Gastroesophageal sphincter (tissue), 4 donors: ENCODE results near the gene GNL2. TPM values are rescaled to one million over a fixed set of nuclear protein-coding genes. Genes with fewer than 3 reads are reported as not detected.

Experiments used
- ATAC-seq: fragments of 150-250 bp; one replicate; pipeline ENCODE4 v1.9.1; 2016; ENCODE audit warnings: mild to moderate bottlenecking, moderate library complexity
- H3K27ac ChIP-seq, 4 donors: fragments of 200-600 bp; sonication (generic) in 3 of 4; 1 replicate in 3 of 4; 2 replicates in 1 of 4; pipeline ENCODE4 v1.5.1; 2016 to 2019
- H3K27me3 ChIP-seq: fragments of 200-600 bp; sonication (generic); one replicate; pipeline ENCODE4 v1.5.1; 2019
- H3K36me3 ChIP-seq, 2 donors: fragments of 200-600 bp; sonication (generic); one replicate each; pipeline ENCODE4 v1.5.1; 2019; ENCODE audit warnings: control low read depth in 1 of 2
- H3K4me1 ChIP-seq, 3 donors: fragments of 200-600 bp; sonication (generic); 1 replicate in 2 of 3; 2 replicates in 1 of 3; pipeline ENCODE4 v1.5.1; 2016 to 2019; ENCODE audit warnings: control low read depth in 2 of 3
- H3K4me3 ChIP-seq, 2 donors: fragments of 200-600 bp; sonication (generic); one replicate each; pipeline ENCODE4 v1.5.1; 2019; ENCODE audit warnings: mild to moderate bottlenecking in 1 of 2, moderate library complexity in 1 of 2
- H3K9me3 ChIP-seq, 3 donors: fragments of 200-600 bp; sonication (generic); one replicate each; pipeline ENCODE4 v1.5.1; 2017 to 2019; ENCODE audit warnings: control low read depth in 2 of 3
- EP300 ChIP-seq: sonication (generic); formaldehyde crosslinking; IDR thresholded peaks from one replicate; pipeline ENCODE4 v1.6.1; 2017; ENCODE audit warnings: antibody characterized with exemption, mild to moderate bottlenecking
- POLR2A ChIP-seq, 2 donors: fragments of 450-650 bp; IDR thresholded peaks; one replicate each; pipeline ENCODE4 v1.6.1; 2017; ENCODE audit warnings: antibody characterized with exemption in 2 of 2, mild to moderate bottlenecking in 2 of 2, moderate library complexity in 1 of 2
- POLR2AphosphoS5 ChIP-seq: sonication (generic); formaldehyde crosslinking; IDR thresholded peaks from one replicate; pipeline ENCODE4 v1.6.1; 2017; ENCODE audit warnings: antibody characterized with exemption
- WGBS, 2 donors: methylation state at CpG; one replicate each; pipeline ENCODE4 v1.1.5; 2018; ENCODE audit warnings: low coverage in 1 of 2; 5-methylcytosine and 5-hydroxymethylcytosine counted together
- total RNA-seq, 4 donors: library from RNA; depleted of rRNA; stranded (reverse); fragments of >200 nt; gene quantifications; one replicate each; pipeline ENCODE4 v1.1.0, GENCODE V29; 2016
- TF ChIP-seq, protein P1 (sequence below), 4 experiments: fragments of 200-600 bp in 2 of 4; fragments of 450-650 bp in 2 of 4; sonication (generic) in 1 of 4; IDR thresholded peaks; one replicate each; pipeline ENCODE4 v1.5.1; 2017 to 2019; ENCODE audit warnings: antibody characterized with exemption in 4 of 4, mild to moderate bottlenecking in 2 of 4, moderate library complexity in 2 of 4

GNL2 gene
- total RNA-seq, result 10 to 100 TPM; 26.7 to 43.2 (median 29.7) TPM

DNA sequence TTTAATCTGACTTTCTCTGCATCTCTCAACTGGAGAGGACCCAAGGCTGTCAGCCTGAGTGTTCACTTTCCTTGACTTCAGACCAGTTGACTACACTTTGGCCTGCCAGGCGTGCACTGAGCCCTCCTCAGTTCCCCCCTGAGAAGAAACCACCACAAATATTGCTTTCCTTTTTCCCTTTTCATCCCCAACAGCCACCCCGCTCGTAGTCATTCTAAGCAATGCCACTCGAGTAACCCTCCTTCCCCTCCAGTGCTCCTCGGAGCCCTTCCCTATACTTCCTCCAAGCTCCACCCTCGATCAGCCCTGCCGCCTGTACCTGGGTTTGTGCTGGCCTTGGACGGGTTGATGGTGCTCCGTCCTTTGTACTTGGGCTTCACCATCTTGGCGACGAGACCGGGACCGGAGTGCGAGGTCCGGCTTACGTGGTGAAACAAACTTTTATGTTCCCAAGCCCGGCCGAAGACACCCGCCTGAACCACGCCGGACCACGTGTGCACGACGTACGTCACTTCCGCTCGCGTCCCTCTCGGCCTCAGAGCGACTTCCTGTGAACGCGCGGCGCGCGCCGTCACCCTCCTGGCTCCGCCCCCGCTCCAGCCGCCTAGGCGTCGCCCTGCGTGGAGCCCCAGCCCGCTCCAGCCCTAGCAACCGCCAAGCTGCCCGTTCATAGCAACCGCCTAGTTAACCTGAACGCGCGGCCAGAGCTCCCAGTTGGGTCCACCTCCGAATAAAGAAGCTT, at the start of gene GNL2:
GNL2 (minus strand) TSS at position 498 of the 742 bp plus-strand sequence; CDS start at position 383, 115 bp downstream.
- ATAC-seq, result peak; percentile 100
- TF ChIP-seq EP300, result no peak
- TF ChIP-seq, protein P1, sequence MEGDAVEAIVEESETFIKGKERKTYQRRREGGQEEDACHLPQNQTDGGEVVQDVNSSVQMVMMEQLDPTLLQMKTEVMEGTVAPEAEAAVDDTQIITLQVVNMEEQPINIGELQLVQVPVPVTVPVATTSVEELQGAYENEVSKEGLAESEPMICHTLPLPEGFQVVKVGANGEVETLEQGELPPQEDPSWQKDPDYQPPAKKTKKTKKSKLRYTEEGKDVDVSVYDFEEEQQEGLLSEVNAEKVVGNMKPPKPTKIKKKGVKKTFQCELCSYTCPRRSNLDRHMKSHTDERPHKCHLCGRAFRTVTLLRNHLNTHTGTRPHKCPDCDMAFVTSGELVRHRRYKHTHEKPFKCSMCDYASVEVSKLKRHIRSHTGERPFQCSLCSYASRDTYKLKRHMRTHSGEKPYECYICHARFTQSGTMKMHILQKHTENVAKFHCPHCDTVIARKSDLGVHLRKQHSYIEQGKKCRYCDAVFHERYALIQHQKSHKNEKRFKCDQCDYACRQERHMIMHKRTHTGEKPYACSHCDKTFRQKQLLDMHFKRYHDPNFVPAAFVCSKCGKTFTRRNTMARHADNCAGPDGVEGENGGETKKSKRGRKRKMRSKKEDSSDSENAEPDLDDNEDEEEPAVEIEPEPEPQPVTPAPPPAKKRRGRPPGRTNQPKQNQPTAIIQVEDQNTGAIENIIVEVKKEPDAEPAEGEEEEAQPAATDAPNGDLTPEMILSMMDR (IDR thresholded peaks at IDR 0.05), result no peak
- peak; percentile 84 to 85 for TF ChIP-seq POLR2A (IDR thresholded peaks at IDR 0.05)
- peak; percentile 96 for TF ChIP-seq POLR2AphosphoS5
- WGBS, 2 donors, result 0% methylated on average over 1 to 14 of the region's 51 CpGs

DNA sequence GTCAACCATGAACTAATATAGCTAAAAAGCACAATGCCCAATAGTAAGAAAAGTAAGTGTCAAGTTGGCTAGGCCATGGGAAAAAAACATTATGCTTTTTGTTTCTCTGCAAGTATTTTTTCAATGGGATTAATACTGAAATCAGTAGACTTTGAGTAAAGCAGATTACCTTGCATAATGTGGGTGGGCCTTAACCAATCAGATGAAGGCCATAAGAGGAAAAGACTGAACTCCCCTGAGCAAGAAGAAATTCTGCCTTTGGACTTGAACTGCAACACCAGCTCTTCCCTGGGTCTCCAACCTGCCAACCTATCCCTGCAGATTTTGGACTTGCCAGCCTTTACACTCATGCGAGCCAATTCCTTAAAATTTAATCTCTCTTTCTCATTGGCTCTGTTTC, 45.3 kb upstream of the GNL2 start:
- Histone ChIP-seq H3K27ac (no peak overlapping the region), H3K36me3 (no peaks in the 10 kb centered on the region), H3K4me3 (no peak overlapping the region), H3K27me3 (peaks cover 65% of the 10 kb centered on the region), H3K9me3 (peaks cover 0 to 30% (median 0%) of the 10 kb centered on the region in 3 donors), H3K4me1 (no peaks in the 10 kb centered on the region)
- TF ChIP-seq POLR2A (IDR thresholded peaks at IDR 0.05) (no peak), POLR2AphosphoS5 (no peak), EP300 (no peak)
- TF ChIP-seq, protein P1 (IDR thresholded peaks at IDR 0.05), result no peak
- WGBS, 2 donors, result 100% methylated on average over 1 of the region's 1 CpG
- ATAC-seq, result no peak

More for the DNA sequence above, at the start of gene GNL2:
- Histone ChIP-seq H3K4me3 (peak within 1 kb of the TSS; percentile 56 to 79), H3K27ac (peak within 1 kb of the TSS; percentile 3 to 88 (median 86)), H3K4me1 (peaks cover 5 to 26% (median 5%) of the 10 kb centered on the region in 3 donors), H3K27me3 (no peaks in the 10 kb centered on the region), H3K9me3 (no peaks in the 10 kb centered on the region), H3K36me3 (peaks cover under 1 to 31% of the 10 kb centered on the region in 2 donors)

DNA sequence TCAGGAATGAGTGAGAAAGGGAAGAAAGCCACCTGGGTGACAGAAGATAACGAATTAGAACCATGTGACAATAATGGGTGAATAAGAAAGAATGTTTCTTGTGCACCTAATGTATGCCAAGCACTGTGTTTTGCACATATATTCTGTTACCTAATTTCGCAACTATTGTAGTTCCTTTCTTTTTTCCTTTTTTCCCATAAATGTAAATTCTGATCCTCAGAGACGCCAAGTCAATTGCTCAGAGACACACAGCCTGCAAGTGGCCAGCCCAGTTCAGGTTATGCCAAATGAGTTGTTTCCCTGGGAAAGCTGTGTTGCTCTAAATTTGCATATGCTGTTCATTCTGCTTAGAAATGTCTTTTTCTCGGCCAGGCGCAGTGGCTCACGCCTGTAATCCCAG, 40.7 kb upstream of the GNL2 start:
- ATAC-seq, result no peak
- Histone ChIP-seq H3K27ac (no peak overlapping the region), H3K27me3 (peaks cover 87% of the 10 kb centered on the region), H3K36me3 (no peaks in the 10 kb centered on the region), H3K4me3 (no peak overlapping the region), H3K4me1 (peaks cover 0 to 24% (median 9%) of the 10 kb centered on the region in 3 donors), H3K9me3 (peaks cover 0 to 10% (median 0%) of the 10 kb centered on the region in 3 donors)
- WGBS, 2 donors, result 59 to 68% methylated on average over 4 of the region's 6 CpGs
- no peak for TF ChIP-seq EP300
- TF ChIP-seq, protein P1 (IDR thresholded peaks at IDR 0.05), result no peak

DNA sequence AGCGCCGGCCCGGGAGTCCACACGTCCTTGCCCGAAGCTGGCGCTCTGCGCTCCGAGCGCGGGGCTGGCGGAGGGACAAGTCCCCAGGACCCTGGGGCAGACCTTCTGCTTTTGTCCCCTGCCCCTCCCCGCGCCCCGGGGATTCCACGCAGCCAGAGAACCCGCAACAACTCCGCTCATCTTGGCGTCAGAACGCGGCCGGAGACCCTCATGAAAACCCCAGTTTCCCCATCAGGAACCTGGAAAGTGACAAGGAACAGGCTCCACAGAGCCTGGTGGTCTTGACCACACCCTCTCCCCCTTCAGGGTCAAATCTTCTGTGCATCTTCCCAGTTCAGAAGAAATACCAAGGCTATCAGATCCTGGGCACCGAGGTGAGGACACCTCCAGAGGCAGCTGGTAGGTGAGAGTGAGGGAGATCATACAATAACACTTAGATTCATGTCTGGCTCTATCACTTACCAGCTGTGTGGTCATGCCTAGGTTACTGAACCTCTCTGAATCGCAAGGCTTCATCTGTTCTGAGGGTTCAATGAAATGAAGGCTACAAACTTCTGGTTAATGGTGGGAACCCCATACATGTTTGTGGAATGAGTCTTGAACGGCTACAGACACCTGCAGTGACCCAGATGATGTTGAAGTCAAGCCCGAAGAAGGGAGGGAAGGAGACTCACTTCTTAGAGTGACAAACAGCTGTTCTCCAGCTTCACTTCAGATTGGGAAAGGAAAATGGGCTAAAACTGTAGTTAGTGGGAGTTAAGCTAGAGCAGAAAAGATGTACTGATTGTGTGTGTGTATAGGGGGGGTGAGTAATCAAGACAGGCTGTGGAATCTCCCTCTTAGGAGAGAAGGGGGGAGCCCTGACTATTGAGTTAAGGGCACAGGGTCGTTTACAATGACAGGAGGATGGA, 39.5 kb upstream of the GNL2 start:
- no peak for TF ChIP-seq POLR2AphosphoS5
- no peak for TF ChIP-seq POLR2A (IDR thresholded peaks at IDR 0.05)
- TF ChIP-seq, protein P1 (IDR thresholded peaks at IDR 0.05), result no peak
- no peak for TF ChIP-seq EP300
- H3K27me3 ChIP-seq, result peaks cover 99% of the 10 kb centered on the region
- 19 to 21% methylated on average over 4 to 7 of the region's 26 CpGs for WGBS, 2 donors
- no peaks in the 10 kb centered on the region for H3K9me3 ChIP-seq
- H3K4me1 ChIP-seq, result peaks cover 0 to 24% (median 9%) of the 10 kb centered on the region in 3 donors
- no peak for ATAC-seq
- no peaks in the 10 kb centered on the region for H3K36me3 ChIP-seq
- H3K27ac ChIP-seq, result peak overlapping the region in 1 of 4 donors; percentile 29
- peak overlapping the region in 1 of 2 donors; percentile 50 for H3K4me3 ChIP-seq
